ENCODE results near the gene HEBP2. TPM values are rescaled to one million over a fixed set of nuclear protein-coding genes. Genes with fewer than 3 reads are reported as not detected.
"Not testable (repeated sequence)": the region's sequence is repeated elsewhere in the genome, so short reads cannot be mapped to it uniquely, and the experiment has no call there.

HEBP2 gene
- total RNA-seq, 1 experiment from 2014 or later, result 124 TPM

DNA sequence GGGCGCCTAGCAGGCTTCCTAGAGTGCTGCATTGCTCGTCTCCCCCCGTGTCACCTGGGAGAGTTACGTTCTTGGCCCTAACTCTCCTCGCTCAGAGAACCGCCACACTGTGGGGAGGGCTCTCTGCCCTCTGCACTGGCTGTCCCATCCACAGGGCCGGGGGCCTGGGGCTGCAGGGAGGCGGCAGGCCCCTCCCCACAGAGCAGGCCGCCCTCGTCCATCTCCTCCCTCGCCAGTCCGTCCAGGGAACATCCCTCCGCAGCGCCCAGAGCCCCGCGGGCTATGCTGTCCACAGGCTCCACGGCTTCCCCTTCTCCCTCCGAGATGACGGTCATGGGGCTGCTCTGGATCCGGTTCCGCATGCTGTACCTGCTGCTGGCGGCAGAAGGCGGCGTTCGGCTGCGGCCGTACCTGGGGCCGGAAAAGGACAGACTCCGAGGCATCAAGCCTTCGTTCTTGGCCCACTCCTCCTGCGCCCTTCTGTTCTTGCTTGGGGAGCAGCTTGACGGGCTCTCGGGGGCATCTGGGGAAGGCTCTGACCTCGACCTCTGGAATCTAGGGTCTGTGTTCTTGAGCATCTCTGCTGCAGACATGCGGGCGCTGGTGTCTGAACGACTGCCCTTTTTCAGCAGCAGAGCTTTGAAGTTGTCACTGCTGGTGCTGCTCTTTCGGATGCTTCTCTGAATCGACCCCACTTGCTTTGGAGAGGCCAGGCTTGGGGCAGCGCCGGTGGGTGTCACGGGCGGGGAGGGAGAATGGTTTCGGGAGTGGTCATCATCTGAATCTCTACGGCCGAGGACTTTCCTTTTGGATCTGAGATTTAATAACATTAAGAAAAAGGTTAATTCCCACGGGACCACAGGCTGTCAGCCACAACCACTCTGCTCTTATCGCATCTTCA is 20.2 kb downstream of the HEBP2 start:
- DNase-seq (ENCODE audit: low spot score), result no peak

DNA sequence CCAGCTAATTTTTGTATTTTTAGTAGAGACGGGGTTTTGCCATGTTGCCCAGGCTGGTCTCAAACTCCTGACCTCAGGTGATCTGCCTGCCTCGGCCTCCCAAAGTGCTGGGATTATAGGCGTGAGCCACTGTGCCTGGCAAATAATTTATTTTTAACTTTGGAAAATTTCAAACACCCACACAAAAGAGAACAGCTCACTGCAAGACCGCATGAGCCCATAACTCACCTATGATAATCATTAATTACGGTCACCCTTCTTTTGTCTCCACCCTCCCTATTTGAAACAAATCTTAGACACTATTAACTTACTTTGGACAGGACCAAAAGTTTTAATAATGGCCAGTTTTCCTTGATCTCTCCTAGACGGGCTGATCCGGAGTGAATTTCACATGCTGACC is 21.2 kb downstream of the HEBP2 start:
- not testable (repeated sequence) for DNase-seq (ENCODE audit: low spot score)

DNA sequence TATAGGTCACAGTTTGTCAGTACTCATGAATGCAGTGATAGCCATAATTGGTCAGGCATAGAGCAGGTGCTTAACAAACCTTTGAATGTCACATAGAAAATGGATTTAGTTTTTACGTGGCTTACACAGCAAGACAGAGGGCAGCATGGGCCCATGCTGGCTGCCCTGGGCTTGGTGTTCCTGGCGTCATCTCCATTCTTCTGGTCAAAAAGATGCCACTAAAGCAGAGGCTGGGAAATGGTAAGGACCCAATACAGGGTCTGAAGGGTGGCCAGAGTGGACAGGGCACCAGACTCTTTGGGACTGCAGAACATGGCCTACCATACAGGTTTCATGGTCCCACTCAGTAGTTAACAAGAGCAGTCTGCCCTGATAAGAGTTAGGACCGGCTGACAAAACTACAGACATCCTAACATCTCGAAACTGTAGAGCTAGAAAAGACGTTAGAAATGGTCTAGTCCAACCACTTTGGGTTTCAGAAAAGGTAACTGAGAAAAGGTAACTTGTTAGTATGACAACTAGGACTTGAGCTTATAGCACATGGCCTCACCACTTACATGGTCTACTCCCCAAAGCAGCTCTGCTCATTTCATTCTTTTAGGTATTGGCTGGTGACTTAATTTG is 22.6 kb downstream of the HEBP2 start:
- no peak for DNase-seq (ENCODE audit: low spot score)

DNA sequence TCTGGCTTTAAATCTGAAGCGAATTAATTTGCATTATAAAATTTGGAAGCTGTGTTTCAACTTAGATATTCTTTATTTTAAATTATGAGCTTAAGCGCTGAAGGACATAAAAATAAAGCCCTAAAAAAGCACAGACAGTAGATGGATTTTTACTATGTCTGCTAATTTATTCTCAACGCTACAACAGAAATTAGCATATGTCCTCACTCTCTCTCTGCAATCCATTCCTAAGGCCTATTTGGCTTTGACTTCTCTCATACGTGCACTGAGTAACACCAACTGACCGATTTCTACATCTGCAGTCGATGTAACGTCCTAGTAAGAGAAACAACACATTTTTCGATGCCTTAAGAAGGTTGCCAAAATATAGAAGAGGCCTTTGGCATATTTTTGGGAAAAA is 23.7 kb downstream of the HEBP2 start:
- no peak for DNase-seq (ENCODE audit: low spot score)

DNA sequence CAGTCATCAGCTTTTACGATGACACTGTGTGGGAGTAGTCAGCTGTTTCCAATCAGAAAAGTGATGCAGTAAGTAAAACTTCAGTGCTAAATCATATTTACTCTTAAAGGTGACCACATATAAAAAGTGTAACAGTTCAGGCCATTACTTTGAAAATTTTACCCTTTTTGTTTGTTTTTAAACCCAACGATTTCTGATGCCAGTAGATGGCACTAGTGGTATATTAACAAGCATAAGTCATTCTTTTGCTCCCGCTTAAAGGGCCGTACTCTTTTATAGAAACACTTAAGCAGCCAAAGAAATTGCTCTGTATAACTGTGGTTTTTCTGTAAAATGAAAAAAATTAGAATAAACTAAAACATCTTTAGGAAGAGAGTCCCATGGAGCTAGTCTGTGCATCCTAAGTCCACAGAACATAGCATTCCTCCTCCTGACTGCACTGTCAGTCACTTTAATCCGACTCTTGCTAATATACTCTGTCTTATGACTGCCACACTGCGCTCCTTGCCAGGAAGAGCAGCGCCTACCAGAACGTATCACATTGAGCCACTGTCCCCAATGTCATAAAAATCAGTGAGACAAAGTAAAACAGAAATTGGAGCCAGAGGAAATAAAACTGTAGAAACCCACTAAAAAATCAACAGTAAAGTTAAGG is 25.0 kb downstream of the HEBP2 start:
- DNase-seq (ENCODE audit: low spot score), result peak; percentile 64

DNA sequence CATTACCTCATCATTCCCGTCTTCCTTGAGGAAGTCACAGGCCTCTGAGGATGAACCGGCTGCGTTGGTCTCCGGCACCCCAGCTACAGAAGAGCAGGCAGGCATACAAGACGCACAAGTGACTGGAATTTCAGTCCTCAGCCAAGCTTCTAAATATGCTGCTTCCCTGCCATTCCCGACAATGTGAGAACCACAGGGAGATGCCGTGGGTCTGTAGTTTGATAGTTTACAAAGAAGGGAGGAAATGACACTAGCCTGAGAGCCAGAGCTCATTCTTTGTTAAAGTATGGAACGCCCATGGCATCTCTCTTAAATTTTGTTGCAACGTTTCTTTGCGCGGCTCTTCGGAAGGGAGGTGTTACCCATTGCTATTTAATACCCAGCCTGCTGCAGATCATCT is 25.7 kb downstream of the HEBP2 start:
- DNase-seq (ENCODE audit: low spot score), result no peak

DNA sequence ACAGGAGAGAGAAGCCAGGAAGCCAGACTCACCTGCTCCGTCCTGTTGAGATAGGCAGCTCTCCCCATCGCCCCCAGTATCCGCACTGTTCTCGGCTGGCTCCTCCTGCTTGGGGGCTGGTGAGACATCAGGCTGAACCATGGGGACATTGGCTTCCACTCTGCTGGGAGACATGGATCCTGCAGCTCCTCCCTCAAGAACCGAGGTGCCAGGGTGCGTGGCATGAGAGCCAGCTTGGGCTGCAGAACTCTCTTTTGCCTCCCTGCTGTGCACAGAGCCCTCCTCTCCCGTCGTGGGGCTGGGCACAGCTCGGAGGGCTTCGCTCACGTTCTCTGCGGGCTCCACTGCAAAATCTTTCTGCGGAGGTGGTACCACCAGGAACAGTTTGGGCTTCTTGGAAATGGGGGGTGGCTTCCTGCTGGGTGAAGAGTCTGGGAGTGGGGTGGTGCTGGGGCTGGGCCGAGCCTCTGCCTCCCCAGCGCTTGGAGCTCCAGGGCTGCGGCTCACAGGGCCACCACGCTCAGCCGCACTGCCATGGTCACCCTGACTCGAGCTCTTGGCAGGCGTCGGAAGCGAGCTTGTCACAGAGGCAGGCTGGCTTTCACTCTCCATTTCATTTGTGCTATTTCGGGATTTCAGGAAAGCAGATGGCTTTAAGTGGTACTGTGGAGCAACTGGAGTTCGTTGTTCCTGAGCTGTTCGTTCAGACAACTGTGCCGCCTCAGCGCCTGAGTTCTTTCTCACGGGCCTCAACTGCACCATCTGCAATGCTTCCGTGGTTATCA is 26.5 kb downstream of the HEBP2 start:
- no peak for DNase-seq (ENCODE audit: low spot score)

DNA sequence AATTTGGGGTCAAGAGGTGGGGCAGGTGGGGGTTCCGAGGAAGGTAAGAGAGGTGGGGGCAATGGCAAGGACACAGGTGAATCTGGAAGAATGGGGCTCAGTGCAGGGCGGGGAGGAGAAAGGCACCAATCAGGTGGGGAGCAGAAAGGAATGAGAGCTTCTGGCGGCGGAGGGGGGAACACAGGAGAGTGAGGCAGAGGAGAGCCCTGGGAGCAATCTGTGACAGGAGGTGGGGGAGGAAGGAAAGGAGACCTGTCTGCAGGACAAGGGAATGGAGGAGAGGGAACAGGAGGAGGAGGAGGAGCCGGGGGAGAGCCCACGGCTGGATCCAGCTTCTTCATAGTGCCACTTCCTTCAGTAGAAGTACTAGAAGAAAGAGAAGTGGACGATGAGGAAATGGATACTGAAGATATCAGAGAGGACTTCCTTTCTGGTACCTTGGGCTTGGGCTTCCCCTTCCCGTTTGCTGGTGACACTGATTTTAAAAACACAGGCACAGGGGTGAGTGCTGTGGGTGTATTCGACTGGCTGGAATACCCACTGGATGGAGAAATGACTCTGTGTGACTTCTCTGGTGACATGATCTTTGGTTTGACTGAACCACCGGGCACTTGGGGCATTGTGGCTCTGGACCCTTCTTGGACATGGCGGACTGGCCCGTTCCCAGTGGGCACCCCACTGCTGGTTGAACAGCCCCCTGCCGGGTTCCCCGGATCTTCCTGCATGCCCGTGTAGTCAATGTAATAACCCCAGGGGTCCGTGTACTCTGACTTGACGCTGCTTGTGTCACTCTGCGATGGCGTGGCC is 27.4 kb downstream of the HEBP2 start:
- no peak for DNase-seq (ENCODE audit: low spot score)

DNA sequence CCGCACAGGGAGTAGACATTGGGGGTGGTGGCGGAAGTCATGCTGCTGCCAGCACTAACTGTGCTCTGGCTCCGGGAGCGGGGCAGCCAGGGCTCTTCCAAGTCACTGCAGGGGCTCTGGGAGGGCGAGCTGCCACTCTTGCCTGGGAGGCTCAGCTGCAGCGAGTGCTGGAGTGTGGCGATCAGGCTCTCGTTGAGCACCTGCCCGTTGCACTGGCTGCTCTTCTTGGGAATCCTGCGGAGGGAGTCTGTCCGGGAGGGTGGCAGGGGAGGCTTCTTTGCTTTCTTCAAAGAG is 28.0 kb downstream of the HEBP2 start:
- no peak for DNase-seq (ENCODE audit: low spot score)

DNA sequence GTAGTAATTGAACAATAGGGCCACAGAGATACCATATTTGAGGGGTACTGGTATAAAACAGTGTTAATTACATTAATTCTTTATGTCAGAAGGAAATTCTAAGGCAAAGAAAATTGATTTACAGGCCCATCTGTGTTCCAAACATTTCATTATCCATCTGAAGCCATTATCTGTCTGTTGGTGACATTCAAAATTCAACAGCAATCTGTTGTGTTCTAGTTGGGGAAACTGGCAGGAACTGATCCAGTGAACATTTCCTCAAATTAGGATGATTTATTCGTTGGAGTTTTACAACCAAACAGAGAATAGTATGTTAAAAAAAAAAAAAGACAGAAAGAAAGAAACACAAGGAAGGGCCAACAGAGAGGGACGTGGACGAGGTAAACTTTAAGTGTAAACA is 30.1 kb downstream of the HEBP2 start:
- no peak for DNase-seq (ENCODE audit: low spot score)

DNA sequence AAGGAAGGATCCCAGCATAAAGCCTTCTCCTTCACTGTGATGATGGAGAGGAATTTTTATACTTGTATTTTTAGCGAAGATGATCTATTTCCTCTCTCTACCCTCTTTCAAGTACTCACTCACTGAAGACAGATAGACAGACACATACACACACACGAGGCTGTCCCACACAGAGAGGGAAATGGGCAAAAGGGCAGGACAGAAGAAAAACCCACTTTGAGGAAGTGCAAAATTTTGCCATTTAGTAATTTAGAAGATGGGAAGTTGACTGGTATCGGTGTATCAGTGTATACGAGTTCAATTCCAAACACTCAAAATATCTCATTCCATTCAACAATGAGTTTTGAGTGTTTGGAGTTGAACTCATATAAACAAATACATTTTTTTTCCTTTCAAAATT is 30.9 kb downstream of the HEBP2 start:
- DNase-seq (ENCODE audit: low spot score), result no peak

DNA sequence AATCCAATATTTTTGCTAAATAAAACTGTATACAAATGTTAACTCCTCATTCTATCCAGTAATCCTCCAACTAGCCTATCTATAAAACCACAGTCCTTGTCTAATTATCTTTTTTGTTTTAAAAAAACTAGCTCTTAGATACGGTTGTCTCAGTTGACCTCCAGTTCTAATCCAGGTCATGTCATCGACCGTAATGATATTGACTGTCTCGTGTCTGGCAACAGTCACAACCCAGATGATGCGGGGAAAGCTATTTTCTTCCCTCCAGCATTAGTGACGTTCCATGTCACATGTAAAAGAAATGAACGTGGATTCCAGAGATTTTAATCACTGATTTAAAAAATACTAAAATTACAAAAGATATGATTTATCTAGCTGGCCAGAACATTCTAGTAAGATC is 35.5 kb downstream of the HEBP2 start:
- DNase-seq (ENCODE audit: low spot score), result no peak

DNA sequence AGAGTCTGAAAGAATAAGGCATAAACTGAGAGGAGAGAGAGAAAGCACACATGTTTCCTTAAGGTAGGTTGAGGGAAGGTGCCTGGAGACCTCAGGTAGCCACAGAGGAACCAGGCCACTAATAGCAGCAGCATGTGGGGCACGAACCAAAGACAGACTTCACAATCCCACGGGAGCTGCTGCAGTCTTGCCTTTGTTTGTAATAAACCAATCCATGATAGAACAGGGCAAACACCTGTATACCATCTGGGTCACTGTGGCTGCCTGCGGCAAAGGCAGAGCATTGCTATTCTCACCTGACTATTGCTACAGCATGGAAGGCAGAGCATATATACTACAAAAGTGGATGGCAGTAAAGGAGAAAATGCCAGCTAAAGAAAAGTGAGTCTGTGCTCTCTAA is 36.3 kb downstream of the HEBP2 start:
- no peak for DNase-seq (ENCODE audit: low spot score)

DNA sequence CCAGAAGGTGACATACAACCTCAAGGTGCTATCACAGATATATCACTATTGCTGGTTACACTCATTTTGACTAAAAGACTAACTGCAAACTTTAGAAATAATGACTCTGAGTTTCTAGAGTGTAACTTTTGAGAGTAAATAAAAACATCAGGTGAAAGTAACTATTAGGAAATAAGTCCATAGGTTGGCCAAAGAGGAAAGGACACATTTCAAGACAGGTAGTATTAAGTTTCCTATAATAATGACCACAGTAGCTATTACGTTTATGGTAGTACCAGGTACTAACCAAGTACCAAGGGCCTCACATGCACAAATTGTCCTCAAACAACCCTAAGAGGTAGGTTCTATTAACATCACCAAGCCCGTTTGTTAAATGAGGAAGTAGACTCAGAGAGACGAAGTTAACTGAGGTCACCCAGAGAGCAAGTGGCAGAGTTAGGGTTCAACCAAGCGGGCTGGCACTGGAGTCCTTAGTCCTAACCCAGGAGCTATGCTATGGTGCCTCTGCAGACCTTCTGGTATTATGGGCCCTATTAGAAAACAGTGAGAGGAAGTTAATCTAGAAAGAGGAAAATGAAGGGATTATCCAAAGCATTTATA is 36.8 kb downstream of the HEBP2 start:
- no peak for DNase-seq (ENCODE audit: low spot score)

DNA sequence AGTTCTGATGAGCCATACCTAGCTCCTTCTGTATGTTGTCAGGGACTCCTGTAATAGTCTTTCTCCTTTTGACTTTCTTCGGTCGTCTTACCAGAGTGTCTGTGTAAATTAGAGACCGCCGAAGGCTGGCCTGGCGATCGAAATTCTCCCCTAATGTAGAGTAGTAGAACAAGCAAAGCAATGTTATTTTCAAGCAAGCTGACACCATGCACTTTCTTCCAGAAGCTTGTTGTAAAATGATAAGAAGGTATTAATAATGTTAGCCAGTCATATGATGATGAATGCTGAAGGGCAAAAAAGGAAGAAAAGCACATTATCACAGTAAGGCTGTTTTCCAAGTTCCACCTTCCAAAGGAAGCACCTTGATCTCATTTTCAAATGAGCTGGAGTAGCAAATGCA is 37.9 kb downstream of the HEBP2 start:
- no peak for DNase-seq (ENCODE audit: low spot score)

DNA sequence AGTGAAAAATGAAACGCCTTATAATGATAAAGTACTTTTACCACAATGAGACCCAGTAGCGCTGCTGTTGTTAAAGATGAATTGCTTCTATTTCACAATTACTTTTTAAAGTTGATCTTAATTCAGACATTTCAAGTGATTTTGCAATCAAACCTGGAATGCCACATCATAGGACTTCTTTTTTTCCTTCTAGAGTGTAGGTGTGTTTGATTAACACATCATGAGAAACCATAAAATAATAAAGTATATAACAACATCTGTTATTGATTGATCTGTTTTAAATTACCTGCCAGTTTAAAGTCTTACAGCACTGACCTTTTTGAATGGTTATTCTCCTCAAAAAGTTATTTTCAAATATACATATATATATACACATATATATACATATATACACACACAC is 38.6 kb downstream of the HEBP2 start:
- no peak for DNase-seq (ENCODE audit: low spot score)

DNA sequence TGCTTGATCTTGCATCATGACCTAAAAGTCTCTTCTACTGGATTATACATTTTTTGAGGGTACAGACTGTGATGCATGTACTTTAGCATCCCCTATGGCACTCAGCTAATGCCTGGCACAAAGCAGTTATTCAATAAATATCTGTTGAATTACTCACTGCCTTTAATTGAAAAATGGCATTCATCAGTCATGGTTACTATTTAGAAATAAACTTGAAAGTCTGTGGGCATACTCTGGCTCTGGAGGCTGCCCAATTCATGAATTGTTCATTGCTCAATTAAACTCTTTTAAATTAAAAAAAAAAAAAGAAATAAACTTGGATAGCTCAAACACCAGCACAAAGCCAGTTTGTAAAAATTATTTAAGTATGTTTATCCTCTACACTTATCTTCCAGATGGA is 40.0 kb downstream of the HEBP2 start:
- no peak for DNase-seq (ENCODE audit: low spot score)

DNA sequence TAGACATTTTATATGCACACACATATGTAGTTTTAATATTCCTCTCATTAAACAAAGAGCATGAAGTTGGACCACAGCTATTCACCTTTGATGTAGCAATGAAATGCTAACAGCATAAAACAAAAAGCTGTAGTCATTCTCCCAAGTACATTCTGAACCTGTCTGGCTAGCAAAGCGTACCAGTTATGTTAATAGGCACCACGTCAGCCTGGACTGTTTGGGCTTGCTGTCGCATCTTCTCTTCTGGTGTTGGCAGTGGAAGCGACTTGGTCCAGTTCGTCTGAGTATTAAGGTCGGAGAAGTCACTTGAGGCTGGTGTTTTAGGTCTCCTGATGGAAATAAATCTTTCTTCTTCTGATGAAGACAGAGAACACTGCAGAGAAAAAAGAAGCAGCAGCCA is 42.8 kb downstream of the HEBP2 start:
- no peak for DNase-seq (ENCODE audit: low spot score)

DNA sequence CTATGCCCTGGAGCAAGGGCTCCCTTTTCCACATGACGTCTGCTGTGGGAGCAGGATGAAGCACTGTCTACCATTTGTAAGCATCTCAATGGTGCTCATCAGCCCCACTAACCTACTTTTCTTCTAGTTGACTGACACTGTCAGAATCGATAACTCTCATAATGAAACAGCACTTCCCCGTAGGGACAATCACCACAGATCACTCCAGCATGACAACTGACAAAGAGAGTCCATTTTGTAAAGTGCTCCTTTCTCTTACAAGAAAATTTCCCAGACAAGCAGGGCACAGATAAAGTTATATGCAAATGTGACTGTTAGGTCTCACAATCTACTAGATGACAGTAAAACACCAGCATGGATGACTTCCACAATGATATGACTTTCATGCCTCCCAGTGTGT is 46.4 kb downstream of the HEBP2 start:
- no peak for DNase-seq (ENCODE audit: low spot score)

DNA sequence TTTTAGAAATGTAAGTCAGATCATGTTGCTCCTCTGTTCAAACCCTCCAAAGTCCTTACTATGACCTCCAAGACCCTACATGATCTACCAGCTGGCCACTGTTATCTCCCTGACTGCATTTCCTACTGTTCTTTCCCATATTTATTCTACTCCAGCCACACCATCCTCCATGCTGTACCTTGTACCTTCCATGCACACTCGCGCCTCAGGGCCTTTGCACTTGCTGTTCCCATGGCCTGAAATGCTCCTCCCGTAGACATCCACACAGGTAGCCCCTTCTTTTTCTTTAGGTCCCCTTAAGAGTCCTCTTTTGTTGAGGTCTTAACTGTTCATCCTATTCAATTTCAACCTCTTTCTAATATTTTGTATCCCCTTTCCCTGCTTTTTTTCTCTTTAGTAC is 47.0 kb downstream of the HEBP2 start:
- no peak for DNase-seq (ENCODE audit: low spot score)
